Panc1 (cell line): Measurements from ENCODE around the gene SLC22A2. TPM values are rescaled to one million over a fixed set of nuclear protein-coding genes. Genes with fewer than 3 reads are reported as not detected.

Experiments
- ATAC-seq: fragments of 200-7000 bp; cut with Tn5 transposase; 2 replicates; pipeline ENCODE4 v1.9.1; 2020; ENCODE audit warnings: mild to moderate bottlenecking, moderate library complexity
- BruUV-seq: library from RNA; stranded (reverse); fragments of 400-500 nt; replicated peaks from 2 replicates; lab custom pipeline; 2021; lab: Mats Ljungman, UMichigan
- CTCF ChIA-PET: fragments of 300-600 bp; sonication (Branson Sonifier 250); formaldehyde crosslinking; loops from one replicate; lab custom pipeline; 2022; ENCODE audit warnings: antibody characterized with exemption; lab: Charles Lee
- POLR2A ChIA-PET: fragments of 300-600 bp; sonication (Branson Sonifier 250); formaldehyde crosslinking; loops from one replicate; lab custom pipeline; 2022; ENCODE audit warnings: antibody characterized with exemption; lab: Charles Lee
- DNase-seq: peaks from one replicate; pipeline ENCODE4 v3.0.0-alpha.2; 2010; ENCODE audit warnings: low read depth, low spot score
- H3K27ac ChIP-seq: 2 replicates; pipeline ENCODE4 v1.5.1; 2011; ENCODE audit warnings: mild to moderate bottlenecking, low read length, inconsistent platforms
- H3K27me3 ChIP-seq: fragments of 200-500 bp; sonication (Bioruptor generic); 2 replicates; pipeline ENCODE4 v1.6.0; 2014; ENCODE audit warnings: low read length, inconsistent platforms; ENCODE audit not compliant: control insufficient read depth, insufficient read depth
- H3K36me3 ChIP-seq: fragments of 200-500 bp; sonication (Bioruptor generic); 2 replicates; pipeline ENCODE4 v1.5.1; 2014; ENCODE audit warnings: inconsistent platforms, mild to moderate bottlenecking, low read length, moderate library complexity; ENCODE audit not compliant: control insufficient read depth, insufficient read depth
- H3K4me1 ChIP-seq: 2 replicates; pipeline ENCODE4 v1.5.1; 2011; ENCODE audit warnings: inconsistent platforms, mild to moderate bottlenecking, low read length, moderate library complexity; ENCODE audit not compliant: control insufficient read depth, insufficient read depth
- H3K4me3 ChIP-seq, 2 experiments: 2 replicates each; pipeline ENCODE4 v1.5.1; 2011 to 2012; ENCODE audit warnings: low read depth in 2 of 2, low read length in 2 of 2, mild to moderate bottlenecking in 2 of 2, inconsistent platforms in 1 of 2, moderate library complexity in 1 of 2
- H3K9me3 ChIP-seq: fragments of 200-500 bp; sonication (Bioruptor generic); 2 replicates; pipeline ENCODE4 v1.5.1; 2014; ENCODE audit warnings: low read depth, mild to moderate bottlenecking, inconsistent platforms, low read length, moderate library complexity; ENCODE audit not compliant: control insufficient read depth, insufficient read depth
- CTCF ChIP-seq: fragments of 450-650 bp; IDR thresholded peaks from 2 replicates; pipeline ENCODE4 v1.5.1; 2017; ENCODE audit warnings: mild to moderate bottlenecking
- POLR2AphosphoS5 ChIP-seq: IDR thresholded peaks from 2 replicates; pipeline ENCODE4 v1.6.1; 2012; ENCODE audit warnings: mild to moderate bottlenecking, low read depth, low read length, moderate library complexity
- REST ChIP-seq, 2 experiments: IDR thresholded peaks; 2 replicates each; pipeline ENCODE4 v1.6.1; 2011 to 2012; ENCODE audit warnings: low read depth in 2 of 2, control low read depth in 1 of 2, low read length in 1 of 2, mild to moderate bottlenecking in 1 of 2, moderate library complexity in 1 of 2; ENCODE audit not compliant: insufficient read depth in 1 of 2
- SIN3A ChIP-seq: IDR thresholded peaks from 2 replicates; pipeline ENCODE4 v1.6.1; 2012; ENCODE audit warnings: low read depth, mild to moderate bottlenecking, low read length, moderate library complexity, borderline replicate concordance; ENCODE audit not compliant: insufficient read depth
- TCF7L2 ChIP-seq: IDR thresholded peaks from 2 replicates; pipeline ENCODE4 v1.6.1; 2011; ENCODE audit warnings: mild to moderate bottlenecking, low read depth, low read length, inconsistent platforms
- in situ Hi-C: cut with HindIII; loops from 2 replicates; pipeline ENCODE4 v1.10.0; 2016; ENCODE audit warnings: low sequenced_read_pairs, low pct_unique_long_range_greater_than_20kb
- intact Hi-C: fragments of 100-400 bp; cut with micrococcal nuclease; formaldehyde crosslinking; loops from one replicate; pipeline ENCODE4 v1.10.0; 2022; ENCODE audit not compliant: unreplicated experiment
- total RNA-seq: library from RNA; stranded (reverse); gene quantifications from one replicate; pipeline ENCODE4 v1.2.1, GENCODE V29; 2021; ENCODE audit not compliant: unreplicated experiment

The SLC22A2 gene
- total RNA-seq, 1 experiment from 2014 or later, result not detected

- peaks cover 3% of the 10 kb centered on the region; the same call in 1 of the 2 replicates for H3K27me3 ChIP-seq
- ChIA-PET CTCF (no interaction called here), POLR2A (no interaction called here)
- no peak overlapping the region for H3K27ac ChIP-seq
- no peaks in the 10 kb centered on the region for H3K9me3 ChIP-seq
- no TSS peak for BruUV-seq
- H3K4me3 ChIP-seq, result no peak overlapping the region
- no peaks in the 10 kb centered on the region for H3K36me3 ChIP-seq
- TF ChIP-seq SIN3A (no peak), POLR2AphosphoS5 (no peak), TCF7L2 (no peak), REST (IDR thresholded peaks at IDR 0.05; ENCODE audit: insufficient read depth in 1 of 2, low read depth in 2 of 2, low read length in 1 of 2) (no peak), CTCF (no peak)
- no peaks in the 10 kb centered on the region for H3K4me1 ChIP-seq
- DNase-seq, result no peak
- intact Hi-C loops, result no loop called here
- no peak for ATAC-seq
- in situ Hi-C loops, result no loop called here
Observed at GRCh38 chr6:160269023-160269521, 10.5 kb upstream of the SLC22A2 start.

- H3K27me3 ChIP-seq, result peaks cover 3% of the 10 kb centered on the region; the same call in 1 of the 2 replicates
- BruUV-seq, result no TSS peak
- intact Hi-C loops, result no loop called here
- in situ Hi-C loops, result no loop called here
- no peak for TF ChIP-seq TCF7L2
- TF ChIP-seq CTCF, result no peak
- TF ChIP-seq POLR2AphosphoS5, result no peak
- TF ChIP-seq SIN3A, result no peak
- TF ChIP-seq REST (IDR thresholded peaks at IDR 0.05; ENCODE audit: insufficient read depth in 1 of 2, low read depth in 2 of 2, low read length in 1 of 2), result no peak
- no peak overlapping the region for H3K4me3 ChIP-seq
- H3K4me1 ChIP-seq, result no peaks in the 10 kb centered on the region
- ChIA-PET POLR2A (no interaction called here), CTCF (no interaction called here)
- DNase-seq (no peak), ATAC-seq (no peak)
- H3K36me3 ChIP-seq, result no peaks in the 10 kb centered on the region
- no peak overlapping the region for H3K27ac ChIP-seq
- no peaks in the 10 kb centered on the region for H3K9me3 ChIP-seq
Observed at GRCh38 chr6:160267102-160267501, 8.5 kb upstream of the SLC22A2 start.
